GM18870 (cell line): Measurements from ENCODE around the gene OVOL3.
"Not testable (repeated sequence)": the region's sequence is repeated elsewhere in the genome, so short reads cannot be mapped to it uniquely, and the experiment has no call there.

Source experiments
- ATAC-seq: cut with Tn5 transposase; IDR thresholded peaks from one replicate; pipeline ENCODE4 v1.9.1; 2021; ENCODE audit warnings: moderate library complexity; ENCODE audit not compliant: unreplicated experiment

OVOL3 gene

DNA sequence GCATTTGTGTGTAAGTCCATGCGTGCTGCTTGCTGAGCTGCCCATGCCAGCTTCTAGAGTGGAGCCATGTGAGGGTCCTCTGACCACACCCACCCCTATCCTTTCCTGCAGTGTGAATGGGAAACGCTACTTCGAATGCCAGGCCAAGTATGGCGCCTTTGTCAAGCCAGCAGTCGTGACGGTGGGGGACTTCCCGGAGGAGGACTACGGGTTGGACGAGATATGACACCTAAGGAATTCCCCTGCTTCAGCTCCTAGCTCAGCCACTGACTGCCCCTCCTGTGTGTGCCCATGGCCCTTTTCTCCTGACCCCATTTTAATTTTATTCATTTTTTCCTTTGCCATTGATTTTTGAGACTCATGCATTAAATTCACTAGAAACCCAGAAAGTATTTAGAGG, 14.6 kb downstream of the OVOL3 start:
- ATAC-seq = no peak

DNA sequence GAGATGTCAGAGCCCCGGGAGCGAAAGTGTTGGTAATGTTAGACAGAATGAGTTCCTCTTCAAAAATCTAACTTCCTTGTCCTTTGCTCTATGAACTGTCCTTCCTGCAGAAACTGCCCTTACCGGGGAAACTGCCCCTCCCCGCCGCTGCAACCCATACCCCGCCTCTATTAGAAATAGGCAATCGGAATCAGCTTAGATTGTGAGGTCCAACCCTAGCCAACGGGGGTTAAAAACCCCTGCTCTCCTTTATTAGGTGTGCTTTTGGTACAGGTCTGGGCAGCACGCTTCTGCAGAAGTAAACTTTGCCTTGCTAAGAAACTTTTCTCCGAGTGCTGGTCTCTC, 17.4 kb downstream of the OVOL3 start:
- peak; percentile 5 for ATAC-seq

DNA sequence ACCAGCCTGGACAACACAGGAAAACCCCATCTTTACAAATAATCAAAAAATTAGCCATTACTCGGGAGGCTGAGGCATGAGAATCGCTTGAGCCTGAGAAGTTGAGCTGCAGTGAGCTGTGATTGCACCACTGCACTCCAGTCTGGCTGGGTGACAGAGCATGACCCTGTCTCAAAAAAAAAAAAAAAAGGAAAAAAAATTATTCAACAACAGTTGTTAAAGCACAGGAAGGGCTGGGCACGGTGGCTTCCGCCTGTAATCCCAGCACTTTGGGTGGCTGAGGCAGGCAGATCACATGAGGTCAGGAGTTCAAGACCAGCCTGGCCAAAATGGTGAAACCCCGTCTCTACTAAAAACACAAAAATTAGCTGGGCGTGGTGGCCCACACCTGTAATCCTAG, 20.3 kb downstream of the OVOL3 start:
- not testable (repeated sequence) for ATAC-seq

DNA sequence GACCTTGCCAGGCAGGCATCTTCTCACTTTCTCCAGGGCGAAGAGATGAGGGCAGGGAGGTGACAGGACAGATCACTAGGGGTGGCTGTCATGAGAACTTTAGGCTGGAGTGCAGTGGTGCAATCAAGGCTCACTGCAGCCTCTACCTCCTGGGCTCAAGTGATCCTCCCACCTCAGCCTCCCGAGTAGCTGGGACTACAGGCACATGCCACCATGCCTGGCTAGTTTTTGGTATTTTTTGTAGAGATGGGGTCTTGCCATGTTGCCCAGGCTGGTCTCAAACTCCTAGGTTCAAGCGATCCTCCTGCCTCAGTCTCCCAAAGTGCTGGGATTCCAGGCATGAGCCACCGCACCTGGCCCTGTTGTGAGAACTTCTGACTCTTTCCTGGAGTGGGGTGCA, 23.9 kb downstream of the OVOL3 start:
- not testable (repeated sequence) for ATAC-seq

DNA sequence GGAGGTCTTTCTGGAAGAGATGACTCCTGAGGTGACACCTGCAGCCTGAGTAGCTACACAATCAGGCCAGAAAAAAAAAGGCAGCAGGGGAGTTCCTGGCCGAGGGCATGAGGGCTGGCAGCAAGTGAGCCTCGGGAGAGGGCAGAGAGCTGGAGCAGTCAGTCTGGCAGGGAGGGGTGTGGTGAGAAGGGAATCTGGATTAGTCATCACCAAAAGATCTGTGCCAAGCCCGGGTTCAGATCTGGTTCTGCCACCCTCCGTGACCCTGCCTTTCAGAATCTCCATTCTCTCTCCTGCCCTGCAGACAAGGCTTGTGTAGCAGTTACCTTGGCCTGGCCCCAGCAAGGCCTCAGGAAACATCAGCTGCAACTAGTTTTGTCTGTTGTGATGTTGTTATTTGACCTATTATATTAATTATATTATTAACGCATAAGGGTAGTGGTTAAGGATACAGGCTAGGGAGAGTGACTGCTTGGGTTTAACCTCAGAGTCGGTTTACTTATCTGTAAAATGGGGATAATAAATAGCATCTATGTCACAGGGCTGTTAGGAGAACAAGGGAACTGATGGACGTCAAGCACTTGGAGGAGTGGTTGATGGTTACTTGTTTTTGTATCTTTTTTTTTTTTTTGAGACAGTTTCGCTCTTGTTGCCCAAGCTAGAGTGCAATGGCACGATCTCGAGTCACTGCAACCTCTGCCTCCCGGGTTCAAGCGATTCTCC, 26.2 kb downstream of the OVOL3 start:
- ATAC-seq = no peak

DNA sequence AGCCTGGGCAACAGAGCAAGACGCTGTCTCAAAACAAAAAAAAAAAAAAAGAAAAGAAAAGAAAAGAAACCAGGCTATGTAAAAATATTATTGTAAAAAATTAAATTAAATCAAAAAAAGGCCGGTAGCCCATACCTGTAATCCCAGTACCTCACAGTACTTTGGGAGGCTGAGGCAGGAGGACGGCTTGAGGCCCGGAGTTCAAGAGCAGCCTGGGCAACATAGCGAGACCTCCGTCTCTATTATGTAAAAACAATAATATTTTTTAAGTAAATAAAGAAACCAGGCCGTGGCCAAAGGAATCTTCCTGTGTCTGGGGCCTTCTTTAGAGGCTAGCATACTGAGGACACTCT, 28.2 kb downstream of the OVOL3 start:
- no peak for ATAC-seq

DNA sequence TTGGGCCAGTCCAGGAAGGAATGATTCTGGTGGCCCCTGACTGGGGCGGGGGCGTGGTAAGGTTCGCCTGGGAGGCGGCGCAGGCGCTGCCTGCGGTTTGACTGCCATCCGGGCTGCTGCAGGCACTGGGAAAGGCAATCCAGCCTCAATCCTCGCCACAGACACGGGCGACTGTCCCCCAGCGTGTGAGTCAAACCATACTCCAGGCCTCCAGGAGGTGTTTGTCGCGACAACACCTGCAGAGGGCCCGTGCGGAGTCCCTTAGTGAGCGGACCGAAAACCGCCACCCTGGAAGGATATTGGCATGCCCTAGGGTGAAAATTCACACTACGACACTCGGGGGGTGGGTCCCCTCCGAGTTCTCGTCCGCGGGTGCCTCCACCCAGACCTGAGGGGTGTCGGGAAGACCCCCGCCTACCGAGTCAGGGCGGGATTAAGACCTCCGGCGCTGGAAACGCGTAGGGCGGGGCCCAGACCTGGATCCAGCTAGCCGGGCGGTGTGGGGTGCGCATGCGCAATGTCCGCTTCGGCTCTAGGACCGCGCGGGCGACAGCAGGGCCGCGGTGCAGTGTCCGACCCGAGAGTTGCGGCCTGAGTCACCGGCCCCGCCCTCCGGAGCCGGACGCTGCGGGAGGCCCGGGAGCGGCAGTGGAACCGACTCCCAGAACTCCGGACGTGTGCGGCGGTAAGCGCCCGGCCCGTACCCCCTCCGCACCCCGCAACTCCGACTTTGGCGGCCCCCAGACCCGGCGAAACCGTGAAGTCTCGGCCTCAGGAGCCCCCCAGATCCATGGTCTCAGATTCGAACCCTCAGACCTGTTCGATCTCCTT, 28.7 kb downstream of the OVOL3 start, which contains the start of gene CAPNS1:
Gene CAPNS1, plus strand, starts transcription at position 594 of the 831 bp plus-strand sequence. CDS start 946 bp downstream, outside the sequence.
- peak; percentile 56 for ATAC-seq

DNA sequence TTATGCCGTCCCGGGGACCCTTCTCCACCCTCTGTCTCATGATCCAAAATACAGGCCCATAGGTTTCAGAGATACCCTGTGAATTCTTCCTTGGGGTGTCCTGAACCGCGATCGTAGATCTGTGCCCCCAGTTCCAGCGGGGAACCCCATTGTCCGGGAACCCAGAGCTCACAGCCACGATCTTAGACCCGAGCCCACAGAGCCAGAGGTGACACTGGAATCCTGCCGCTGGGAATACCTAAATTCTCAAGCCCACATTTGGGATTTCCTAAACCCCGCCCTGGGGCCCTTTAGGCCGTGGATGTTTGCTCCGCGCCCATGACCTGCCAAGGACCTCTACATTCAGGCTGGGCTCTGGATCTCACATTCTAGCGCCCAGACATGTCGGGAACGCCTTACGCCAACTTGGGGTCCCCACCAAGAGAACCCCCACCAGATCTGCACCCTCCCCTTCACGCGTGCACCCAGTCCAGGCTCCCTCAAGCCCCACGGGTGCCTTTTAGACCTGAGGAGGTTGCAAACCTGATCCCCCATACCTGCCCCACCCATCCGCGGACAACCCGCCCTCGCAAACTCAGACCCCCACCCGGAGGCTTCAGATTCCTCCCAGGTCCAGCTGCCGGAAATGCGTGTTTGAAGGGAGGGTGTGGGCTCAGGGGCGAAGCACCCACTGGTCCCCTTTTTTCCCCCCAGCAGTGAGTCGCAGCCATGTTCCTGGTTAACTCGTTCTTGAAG, 29.5 kb downstream of the OVOL3 start:
- no peak for ATAC-seq

DNA sequence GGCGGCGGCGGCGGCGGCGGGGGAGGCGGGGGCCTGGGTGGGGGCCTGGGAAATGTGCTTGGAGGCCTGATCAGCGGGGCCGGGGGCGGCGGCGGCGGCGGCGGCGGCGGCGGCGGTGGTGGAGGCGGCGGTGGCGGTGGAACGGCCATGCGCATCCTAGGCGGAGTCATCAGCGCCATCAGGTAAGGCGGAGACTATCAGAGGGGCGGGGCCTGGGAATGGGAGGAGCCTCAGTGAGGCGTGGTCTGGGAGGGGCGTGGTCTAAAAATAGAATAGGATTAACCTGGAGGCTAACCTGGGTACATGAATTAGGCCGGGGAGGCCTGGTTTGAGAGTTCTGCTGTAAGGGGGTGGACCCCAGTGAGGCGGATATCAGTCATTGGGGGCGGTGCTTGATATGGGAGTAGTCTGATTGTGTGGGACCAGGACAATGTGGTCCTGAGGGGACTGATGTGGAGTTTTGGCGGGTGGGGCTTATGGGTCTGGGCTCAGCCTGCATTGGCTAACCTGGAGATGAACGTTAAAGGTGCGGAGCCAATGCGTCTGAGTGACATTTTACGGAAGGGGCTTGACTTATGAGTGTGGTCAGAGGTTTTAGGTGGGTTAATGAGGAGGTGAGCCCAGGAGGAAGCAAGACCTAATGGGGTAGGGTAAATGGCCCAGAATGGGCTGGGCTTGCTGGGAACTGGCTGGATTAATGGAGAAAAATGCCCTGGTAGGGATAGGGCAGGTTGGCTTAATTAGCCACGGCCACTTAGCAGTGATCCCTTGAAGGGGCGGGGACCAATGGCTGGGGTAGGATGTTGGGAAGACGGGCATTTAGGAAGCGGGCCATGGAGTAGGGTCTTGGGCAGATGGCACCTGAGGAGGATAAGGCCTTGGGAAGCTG, 30.3 kb downstream of the OVOL3 start:
- peak; percentile 45 for ATAC-seq

DNA sequence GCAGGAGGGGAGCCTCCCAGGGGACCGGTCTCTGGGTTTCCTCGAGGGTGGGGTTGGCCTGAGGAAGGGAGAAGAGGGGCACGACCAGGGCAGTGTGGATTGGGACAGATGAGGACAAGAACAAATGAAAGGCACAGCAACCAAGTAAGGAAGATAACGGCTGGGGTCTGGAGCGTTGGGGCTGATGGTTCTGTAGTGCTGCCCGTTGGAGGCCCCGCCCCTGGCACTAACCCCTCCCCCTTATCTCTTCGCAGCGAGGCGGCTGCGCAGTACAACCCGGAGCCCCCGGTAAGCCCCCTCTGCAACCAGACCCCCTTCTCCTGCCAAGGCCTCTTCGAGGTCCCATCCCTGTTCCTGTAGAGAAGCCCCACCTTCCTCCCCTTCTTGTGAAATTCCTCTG, 31.1 kb downstream of the OVOL3 start:
- no peak for ATAC-seq

DNA sequence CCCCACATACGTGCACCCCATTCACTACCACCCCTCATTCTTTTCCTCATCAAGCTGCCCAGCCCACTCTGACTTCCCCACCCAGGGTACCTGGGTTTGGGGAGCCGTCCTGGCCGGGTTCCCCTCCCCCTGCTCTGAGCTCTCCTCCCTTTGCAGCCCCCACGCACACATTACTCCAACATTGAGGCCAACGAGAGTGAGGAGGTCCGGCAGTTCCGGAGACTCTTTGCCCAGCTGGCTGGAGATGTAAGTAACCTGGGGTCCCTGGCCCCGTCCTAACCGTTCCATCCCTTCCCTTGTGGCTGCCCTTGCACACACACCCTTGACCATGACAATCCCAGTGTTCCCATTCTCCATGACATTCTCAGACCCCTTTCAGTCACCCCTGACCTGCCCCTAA, 31.6 kb downstream of the OVOL3 start:
- no peak for ATAC-seq

DNA sequence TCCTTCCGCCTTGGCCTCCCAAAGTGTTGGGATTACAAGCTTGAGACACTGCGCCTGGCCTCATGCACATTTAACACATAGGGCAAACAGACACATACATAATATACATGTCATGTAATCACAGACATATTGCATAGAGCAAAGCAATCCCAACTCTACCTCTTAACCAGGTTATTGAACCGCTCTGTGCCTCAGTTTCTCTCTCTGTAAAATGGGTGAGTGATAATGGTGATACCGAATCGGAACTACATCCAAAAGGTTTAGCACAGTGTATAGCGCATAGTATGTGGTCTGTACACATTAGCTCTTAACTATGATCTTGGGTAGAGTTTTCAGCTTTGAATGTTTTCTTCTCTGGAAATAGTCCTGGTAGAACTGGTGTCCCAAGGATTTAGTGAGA, 33.7 kb downstream of the OVOL3 start:
- ATAC-seq = no peak

DNA sequence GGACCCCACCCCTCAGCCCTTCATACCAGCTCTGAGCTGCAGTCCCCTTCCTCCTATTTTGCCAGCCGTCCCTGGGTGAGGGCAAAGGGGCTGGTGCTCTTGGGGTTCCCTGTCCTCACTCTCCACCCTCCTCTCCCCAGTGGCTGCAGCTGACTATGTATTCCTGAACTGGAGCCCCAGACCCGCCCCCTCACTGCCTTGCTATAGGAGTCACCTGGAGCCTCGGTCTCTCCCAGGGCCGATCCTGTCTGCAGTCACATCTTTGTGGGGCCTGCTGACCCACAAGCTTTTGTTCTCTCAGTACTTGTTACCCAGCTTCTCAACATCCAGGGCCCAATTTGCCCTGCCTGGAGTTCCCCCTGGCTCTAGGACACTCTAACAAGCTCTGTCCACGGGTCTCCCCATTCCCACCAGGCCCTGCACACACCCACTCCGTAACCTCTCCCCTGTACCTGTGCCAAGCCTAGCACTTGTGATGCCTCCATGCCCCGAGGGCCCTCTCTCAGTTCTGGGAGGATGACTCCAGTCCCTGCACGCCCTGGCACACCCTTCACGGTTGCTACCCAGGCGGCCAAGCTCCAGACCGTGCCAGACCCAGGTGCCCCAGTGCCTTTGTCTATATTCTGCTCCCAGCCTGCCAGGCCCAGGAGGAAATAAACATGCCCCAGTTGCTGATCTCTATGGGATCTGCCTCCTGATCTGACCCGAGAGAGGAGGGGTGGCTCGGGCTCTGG, 38.9 kb downstream of the OVOL3 start:
- ATAC-seq = no peak

DNA sequence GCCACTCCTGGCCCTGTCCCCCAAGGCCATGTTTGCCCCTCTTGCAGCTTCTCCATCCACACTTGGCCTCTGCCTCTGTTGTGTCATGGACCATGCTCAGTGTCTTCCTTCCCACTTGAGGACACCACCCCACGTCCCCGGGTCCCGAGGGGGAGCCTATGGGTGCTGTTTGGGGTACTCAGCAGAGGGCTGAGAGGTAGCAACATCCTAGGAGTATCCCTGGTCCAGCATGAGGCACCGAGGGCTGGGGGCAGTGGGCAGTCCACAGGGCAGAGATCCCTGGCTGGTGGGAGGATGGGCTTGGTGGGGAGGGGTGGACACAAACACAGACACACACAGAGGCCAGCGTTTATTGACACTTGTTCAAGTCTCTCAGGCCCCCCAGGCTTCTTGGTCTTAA, 39.6 kb downstream of the OVOL3 start:
- ATAC-seq = no peak

DNA sequence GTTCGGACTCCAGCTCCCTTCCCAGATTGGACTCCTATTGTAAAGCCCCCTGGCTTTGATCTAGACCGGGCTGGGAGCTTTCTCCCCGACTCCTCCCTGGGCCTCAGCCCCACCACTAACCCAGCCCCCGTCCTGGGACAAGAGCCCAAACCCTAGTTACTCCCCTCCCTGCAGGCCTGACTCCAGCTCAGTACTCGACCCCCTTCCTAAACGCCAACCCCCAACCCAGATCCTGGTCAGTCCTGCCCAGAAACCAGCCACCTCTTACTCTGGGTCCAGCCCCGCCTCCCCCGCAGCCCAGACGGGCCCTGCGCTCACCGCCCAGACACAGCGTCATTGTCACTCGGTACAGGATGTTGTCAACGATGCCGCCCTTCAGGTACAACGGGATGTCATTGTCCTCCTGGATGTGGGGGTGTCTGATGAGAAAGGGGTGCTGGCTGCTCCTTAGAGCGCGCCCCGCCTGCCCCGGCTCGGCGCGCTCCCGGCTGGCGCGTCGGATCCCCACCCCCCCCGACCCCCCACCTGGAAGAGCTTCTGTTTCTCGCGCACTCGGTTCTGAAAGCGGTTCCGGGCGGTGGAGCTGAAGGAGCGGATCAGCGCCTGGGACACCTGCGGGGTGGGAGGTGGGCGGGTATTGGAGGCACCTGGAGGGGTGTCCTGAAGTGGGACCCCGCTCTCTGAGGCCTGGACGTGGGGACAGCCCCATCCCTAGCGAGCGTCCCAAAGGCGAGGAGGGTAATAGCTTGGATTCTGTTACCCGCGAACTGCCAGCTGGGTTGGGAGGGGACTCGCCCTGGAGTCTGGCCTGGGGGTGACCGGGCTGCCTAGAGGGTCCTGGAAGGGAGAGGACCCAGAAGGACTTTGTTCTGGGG, 40.4 kb downstream of the OVOL3 start:
- no peak for ATAC-seq

DNA sequence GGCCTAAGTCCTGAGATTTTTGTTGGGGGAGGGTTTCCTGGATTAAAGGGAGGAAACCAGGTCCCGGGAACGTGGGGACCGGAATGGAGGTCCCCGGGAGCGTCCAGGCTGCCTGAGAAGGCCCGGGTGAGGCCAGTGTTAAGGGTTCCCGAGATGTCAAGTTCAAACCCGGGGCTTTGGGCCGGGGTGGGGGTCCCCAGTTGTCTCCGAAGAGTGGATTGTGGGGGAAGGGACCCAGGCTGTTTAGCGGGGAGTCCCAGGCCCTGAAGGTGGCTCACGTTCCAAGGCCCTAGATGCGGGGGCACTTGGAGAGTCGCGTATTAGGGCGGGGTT, 41.0 kb downstream of the OVOL3 start:
- ATAC-seq = no peak

DNA sequence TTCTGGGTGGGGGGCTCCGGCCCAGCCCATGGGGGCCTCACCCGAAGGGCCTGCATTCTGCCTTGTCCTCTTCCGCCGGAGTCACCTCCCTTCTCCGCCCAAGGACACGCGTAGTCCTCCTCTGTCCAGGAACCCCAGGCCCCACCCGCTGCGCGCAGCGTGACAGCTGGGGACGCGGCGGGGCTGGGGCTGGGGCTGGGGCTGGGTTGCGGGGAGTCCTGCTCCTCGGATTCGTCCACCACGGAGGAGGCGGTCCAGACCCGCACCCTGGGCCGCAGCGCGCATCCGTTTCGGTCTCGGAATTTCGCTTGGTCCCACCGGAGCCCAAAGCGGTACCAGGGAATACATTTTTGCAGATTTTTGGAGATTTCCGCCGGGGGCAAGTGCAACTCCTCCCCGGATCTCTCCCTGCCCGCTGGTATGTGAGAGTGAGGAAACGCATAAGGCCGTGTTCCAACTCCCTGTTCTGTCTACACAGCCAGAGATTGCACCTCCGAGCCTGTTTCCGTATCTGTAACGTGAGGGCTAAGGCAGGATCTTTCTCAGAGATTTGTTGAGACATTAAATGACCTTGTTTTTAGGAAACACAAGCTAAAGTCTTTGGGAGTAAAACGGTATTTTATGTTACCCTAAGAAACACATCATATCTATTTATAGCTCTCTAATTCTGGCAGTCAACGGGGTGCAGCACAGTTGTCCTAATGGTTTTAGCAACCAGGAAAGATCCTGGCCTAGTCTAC, 41.6 kb downstream of the OVOL3 start, which contains the start of gene COX7A1:
Gene COX7A1, minus strand, starts transcription at position 96 of the 740 bp plus-strand sequence. Its CDS starts 40 bp downstream, at position 56.
- no peak for ATAC-seq

DNA sequence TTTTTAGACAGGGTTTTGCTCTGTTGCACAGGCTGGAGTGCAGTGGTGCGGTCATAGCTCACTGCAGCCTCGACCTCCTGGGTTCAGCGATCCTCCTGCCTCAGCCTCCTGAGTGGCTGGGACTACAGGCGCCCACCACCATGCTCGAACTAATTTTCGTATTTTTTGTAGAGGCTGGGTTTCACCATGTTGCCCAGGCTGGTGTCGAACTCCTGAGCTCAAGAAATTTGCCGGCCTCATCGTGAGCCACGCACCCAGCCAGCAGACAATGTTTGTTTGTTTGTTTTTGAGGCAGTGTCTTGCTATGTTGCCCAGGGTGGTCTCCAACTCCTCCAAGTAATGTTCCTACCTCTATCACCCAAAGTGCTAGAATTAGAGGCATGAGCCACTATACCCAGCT, 42.2 kb downstream of the OVOL3 start:
- no peak for ATAC-seq
